Measurements from ENCODE around the gene CHD6.

DNA sequence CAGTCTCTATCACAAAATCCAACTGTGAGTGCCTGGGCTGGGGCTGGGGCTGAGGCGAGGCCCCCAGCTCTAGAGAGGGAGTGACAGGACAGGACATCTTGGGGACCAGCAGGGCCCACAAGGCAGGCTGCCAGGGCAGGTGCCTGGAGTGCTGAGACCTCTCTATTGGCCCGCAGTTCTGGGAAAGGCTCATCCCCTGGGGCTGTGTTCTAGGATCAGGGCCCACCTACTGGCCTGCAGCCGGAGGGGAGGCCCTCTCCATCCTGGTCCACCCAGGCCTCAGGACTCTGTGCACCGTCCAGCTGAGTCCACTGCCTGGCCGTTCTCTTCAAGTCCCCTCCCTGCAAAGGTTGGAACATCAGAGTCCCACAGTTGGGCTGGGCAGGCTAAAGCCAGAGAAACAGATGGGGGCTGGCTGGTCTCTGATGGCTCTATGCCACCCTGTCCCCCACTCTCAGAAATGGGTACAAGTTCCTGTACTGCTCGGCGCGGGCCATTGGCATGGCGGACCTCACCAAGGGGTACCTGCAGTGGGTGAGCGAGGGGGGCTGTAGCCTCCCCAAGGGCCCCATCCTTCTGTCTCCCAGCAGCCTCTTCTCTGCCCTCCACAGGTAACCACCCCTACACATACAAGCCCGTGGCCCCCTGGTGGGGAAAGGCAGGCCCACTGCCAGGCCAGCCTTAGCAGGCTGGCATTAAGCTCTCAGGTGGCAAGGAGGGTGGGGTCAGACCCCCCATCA lies 260.6 kb downstream of the CHD6 start:
- no peak for TF ChIP-seq POLR2A (IDR thresholded peaks at IDR 0.05)
- TF ChIP-seq, protein P1, sequence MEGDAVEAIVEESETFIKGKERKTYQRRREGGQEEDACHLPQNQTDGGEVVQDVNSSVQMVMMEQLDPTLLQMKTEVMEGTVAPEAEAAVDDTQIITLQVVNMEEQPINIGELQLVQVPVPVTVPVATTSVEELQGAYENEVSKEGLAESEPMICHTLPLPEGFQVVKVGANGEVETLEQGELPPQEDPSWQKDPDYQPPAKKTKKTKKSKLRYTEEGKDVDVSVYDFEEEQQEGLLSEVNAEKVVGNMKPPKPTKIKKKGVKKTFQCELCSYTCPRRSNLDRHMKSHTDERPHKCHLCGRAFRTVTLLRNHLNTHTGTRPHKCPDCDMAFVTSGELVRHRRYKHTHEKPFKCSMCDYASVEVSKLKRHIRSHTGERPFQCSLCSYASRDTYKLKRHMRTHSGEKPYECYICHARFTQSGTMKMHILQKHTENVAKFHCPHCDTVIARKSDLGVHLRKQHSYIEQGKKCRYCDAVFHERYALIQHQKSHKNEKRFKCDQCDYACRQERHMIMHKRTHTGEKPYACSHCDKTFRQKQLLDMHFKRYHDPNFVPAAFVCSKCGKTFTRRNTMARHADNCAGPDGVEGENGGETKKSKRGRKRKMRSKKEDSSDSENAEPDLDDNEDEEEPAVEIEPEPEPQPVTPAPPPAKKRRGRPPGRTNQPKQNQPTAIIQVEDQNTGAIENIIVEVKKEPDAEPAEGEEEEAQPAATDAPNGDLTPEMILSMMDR (IDR thresholded peaks at IDR 0.05): no peak

All from adrenal gland (tissue), 5 donors.